ENCODE measurements around the gene MPG. TPM values are rescaled to one million over a fixed set of nuclear protein-coding genes. Genes with fewer than 3 reads are reported as not detected.

Gene MPG
- total RNA-seq, 1 experiment from 2014 or later, result 60.0 TPM

GRCh38 chr16:62968-63391, 15.0 kb upstream of the MPG start (continued):
- no peak for TF ChIP-seq MLX (CRISPR knock-in tag; IDR thresholded peaks at IDR 0.05)

- no peaks in the 10 kb centered on the region for H3K9me3 Mint-ChIP-seq
- CTCF ChIA-PET, result interaction anchor here (0.5 to 16.9 kb wide), 6 partner anchors 10 to 288 kb away, joined by 3 to 493 read pairs (median 4); partner anchors contain the start of gene POLR3K
- H3K27me3 Mint-ChIP-seq (ENCODE audit: low read depth), result no peaks in the 10 kb centered on the region
- POLR2A ChIA-PET, result interaction anchor here (1.1 to 1.2 kb wide), 2 partner anchors 8 to 33 kb away, joined by 4 read pairs; no protein-coding TSS in a partner anchor
- ATAC-seq (no peak), DNase-seq (ENCODE audit: low spot score) (no peak)
- no peak overlapping the region for H3K27ac Mint-ChIP-seq
- TF ChIP-seq OVOL2 (CRISPR knock-in tag; IDR thresholded peaks at IDR 0.05; ENCODE audit: borderline replicate concordance) (no peak), E2F1 (CRISPR knock-in tag; IDR thresholded peaks at IDR 0.05) (no peak), NR1H2 (CRISPR knock-in tag; IDR thresholded peaks at IDR 0.05) (no peak), ZNF396 (CRISPR knock-in tag; IDR thresholded peaks at IDR 0.05; ENCODE audit: borderline replicate concordance) (no peak), SMAD4 (CRISPR knock-in tag; IDR thresholded peaks at IDR 0.05) (no peak), CREB1 (CRISPR knock-in tag; IDR thresholded peaks at IDR 0.05) (no peak), IRF2 (CRISPR knock-in tag; IDR thresholded peaks at IDR 0.05; ENCODE audit: borderline replicate concordance, low read depth) (no peak), ZMAT4 (CRISPR knock-in tag; IDR thresholded peaks at IDR 0.05) (no peak)
- peaks cover 7% of the 10 kb centered on the region for H3K4me1 Mint-ChIP-seq
- H3K36me3 Mint-ChIP-seq, result peaks cover 26% of the 10 kb centered on the region
- H3K4me3 Mint-ChIP-seq, result no peak overlapping the region
These were observed 14.6 kb upstream of the MPG start for GRCh38 chr16:63466-63865.

GRCh38 chr16:63998-64913, 13.8 kb upstream of the MPG start:
- Mint-ChIP-seq H3K4me1 (peaks cover 7% of the 10 kb centered on the region), H3K9me3 (no peaks in the 10 kb centered on the region), H3K27me3 (ENCODE audit: low read depth) (no peaks in the 10 kb centered on the region), H3K36me3 (peaks cover 21% of the 10 kb centered on the region), H3K27ac (no peak overlapping the region), H3K4me3 (no peak overlapping the region)
- POLR2A ChIA-PET, result interaction anchor here (1.7 kb wide), 1 partner anchor 32 kb away, joined by 12 read pairs; no protein-coding TSS in a partner anchor
- DNase-seq (ENCODE audit: low spot score) (no peak), ATAC-seq (no peak)
- CTCF ChIA-PET, result interaction anchor here (0.6 to 16.9 kb wide), 8 partner anchors 11 to 116 kb away, joined by 3 to 493 read pairs (median 22); partner anchors contain the start of gene MPG
- TF ChIP-seq PREB (CRISPR knock-in tag; IDR thresholded peaks at IDR 0.05; ENCODE audit: borderline replicate concordance) (no peak), ZNF671 (CRISPR knock-in tag; IDR thresholded peaks at IDR 0.05) (no peak), E2F1 (CRISPR knock-in tag; IDR thresholded peaks at IDR 0.05) (no peak), RELA (CRISPR knock-in tag; IDR thresholded peaks at IDR 0.05; ENCODE audit: borderline replicate concordance) (no peak), STAT6 (CRISPR knock-in tag; conservative IDR thresholded peaks at IDR 0.05; ENCODE audit: low read depth) (no peak), NFE2L1 (CRISPR knock-in tag; IDR thresholded peaks at IDR 0.05) (no peak), ELF4 (CRISPR knock-in tag; IDR thresholded peaks at IDR 0.05; ENCODE audit: low read depth) (no peak), ZNF263 (CRISPR knock-in tag; IDR thresholded peaks at IDR 0.05; ENCODE audit: low read depth) (no peak), USF2 (CRISPR knock-in tag; IDR thresholded peaks at IDR 0.05) (no peak), ZNF281 (CRISPR knock-in tag; IDR thresholded peaks at IDR 0.05) (no peak), RORB (CRISPR knock-in tag; IDR thresholded peaks at IDR 0.05) (no peak), CREB1 (CRISPR knock-in tag; IDR thresholded peaks at IDR 0.05) (no peak)

Data from WTC11 (cell line).